Progenitor cell of endocrine pancreas (in vitro differentiated cells): ENCODE data around the gene CATSPERZ. TPM values are rescaled to one million over a fixed set of nuclear protein-coding genes. Genes with fewer than 3 reads are reported as not detected.

Source experiments
- DNase-seq: peaks from one replicate; pipeline ENCODE4 v3.0.0; 2021; ENCODE audit warnings: low spot score; ENCODE audit not compliant: unreplicated experiment
- H3K27ac Mint-ChIP-seq: 2 replicates; pipeline ENCODE4 v1.8.0; 2021; ENCODE audit warnings: mild to moderate bottlenecking, moderate library complexity, mixed read lengths
- H3K27me3 Mint-ChIP-seq: 2 replicates; pipeline ENCODE4 v1.8.0; 2021; ENCODE audit warnings: mixed read lengths
- H3K36me3 Mint-ChIP-seq: 2 replicates; pipeline ENCODE4 v1.8.0; 2022; ENCODE audit warnings: mixed read lengths; ENCODE audit not compliant: insufficient read depth
- H3K4me1 Mint-ChIP-seq: 2 replicates; pipeline ENCODE4 v1.8.0; 2021; ENCODE audit warnings: low read depth, mixed read lengths
- H3K4me3 Mint-ChIP-seq: 2 replicates; pipeline ENCODE4 v1.8.0; 2021; ENCODE audit warnings: low read depth, mild to moderate bottlenecking, moderate library complexity, mixed read lengths
- H3K9me3 Mint-ChIP-seq: 2 replicates; pipeline ENCODE4 v1.8.0; 2021; ENCODE audit warnings: low read depth, mixed read lengths
- CTCF ChIP-seq: fragments of 200-600 bp; sonication (generic); IDR thresholded peaks from one replicate; pipeline ENCODE4 v1.5.0; 2021; ENCODE audit warnings: antibody characterized with exemption, mild to moderate bottlenecking; ENCODE audit not compliant: unreplicated experiment
- total RNA-seq: library from RNA; stranded (reverse); gene quantifications from 2 replicates; pipeline ENCODE4 v1.2.1, GENCODE V29; 2021

The CATSPERZ gene
- total RNA-seq, 1 donor from 2014 or later = not detected

DNA sequence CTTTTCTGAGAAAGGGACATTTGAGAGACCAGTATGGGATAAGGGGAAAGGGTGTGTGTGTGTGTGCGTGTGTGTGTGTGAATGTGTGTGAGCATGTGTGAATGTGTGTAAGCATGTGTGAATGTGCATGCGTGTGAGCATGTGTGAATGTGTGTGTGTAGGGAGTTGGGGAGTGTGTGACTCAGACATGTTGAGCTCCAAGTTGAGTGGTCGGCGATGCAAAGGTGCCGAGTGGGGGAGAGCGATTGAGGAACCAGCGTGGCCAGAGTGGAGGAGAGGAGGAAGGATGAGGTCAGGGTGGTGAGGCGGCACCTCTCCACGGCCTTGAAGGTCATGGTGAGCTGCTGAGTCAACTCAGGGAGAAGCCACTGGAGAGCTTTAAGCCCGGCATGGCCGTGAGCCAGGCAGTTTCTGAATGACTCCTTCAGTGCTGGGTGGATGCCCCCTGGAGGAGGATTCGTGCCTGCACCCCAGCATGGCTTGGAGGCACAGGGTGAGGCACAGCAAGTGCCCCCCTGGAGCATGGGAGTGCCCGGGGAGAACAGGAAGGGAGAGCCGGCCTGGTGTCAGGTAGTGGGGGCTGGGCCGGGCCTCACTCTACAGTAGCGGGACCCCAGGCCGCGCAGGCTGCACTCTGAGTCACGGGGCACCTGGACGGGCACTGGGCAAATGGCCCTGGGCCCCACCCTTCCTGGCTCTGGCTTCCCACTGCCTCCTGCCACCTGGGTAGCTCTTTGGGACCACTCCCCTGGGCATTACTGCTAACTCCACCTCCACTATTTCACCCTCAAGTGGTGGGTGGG lies 31.6 kb downstream of the CATSPERZ start:
- peak; percentile 45 for TF ChIP-seq CTCF
- Mint-ChIP-seq H3K4me3 (no peak overlapping the region), H3K9me3 (no peaks in the 10 kb centered on the region), H3K36me3 (no peaks in the 10 kb centered on the region), H3K27me3 (peaks cover 14% of the 10 kb centered on the region), H3K4me1 (peaks cover 5% of the 10 kb centered on the region), H3K27ac (no peak overlapping the region)
- DNase-seq = no peak

- Mint-ChIP-seq H3K27me3 (peaks cover 15% of the 10 kb centered on the region), H3K36me3 (no peaks in the 10 kb centered on the region), H3K27ac (no peak overlapping the region), H3K4me3 (no peak overlapping the region), H3K4me1 (peaks cover 5% of the 10 kb centered on the region), H3K9me3 (no peaks in the 10 kb centered on the region)
- no peak for DNase-seq
- TF ChIP-seq CTCF = no peak
Measured at GRCh38 chr11:64333556-64333955, 33.4 kb downstream of the CATSPERZ start.

DNA sequence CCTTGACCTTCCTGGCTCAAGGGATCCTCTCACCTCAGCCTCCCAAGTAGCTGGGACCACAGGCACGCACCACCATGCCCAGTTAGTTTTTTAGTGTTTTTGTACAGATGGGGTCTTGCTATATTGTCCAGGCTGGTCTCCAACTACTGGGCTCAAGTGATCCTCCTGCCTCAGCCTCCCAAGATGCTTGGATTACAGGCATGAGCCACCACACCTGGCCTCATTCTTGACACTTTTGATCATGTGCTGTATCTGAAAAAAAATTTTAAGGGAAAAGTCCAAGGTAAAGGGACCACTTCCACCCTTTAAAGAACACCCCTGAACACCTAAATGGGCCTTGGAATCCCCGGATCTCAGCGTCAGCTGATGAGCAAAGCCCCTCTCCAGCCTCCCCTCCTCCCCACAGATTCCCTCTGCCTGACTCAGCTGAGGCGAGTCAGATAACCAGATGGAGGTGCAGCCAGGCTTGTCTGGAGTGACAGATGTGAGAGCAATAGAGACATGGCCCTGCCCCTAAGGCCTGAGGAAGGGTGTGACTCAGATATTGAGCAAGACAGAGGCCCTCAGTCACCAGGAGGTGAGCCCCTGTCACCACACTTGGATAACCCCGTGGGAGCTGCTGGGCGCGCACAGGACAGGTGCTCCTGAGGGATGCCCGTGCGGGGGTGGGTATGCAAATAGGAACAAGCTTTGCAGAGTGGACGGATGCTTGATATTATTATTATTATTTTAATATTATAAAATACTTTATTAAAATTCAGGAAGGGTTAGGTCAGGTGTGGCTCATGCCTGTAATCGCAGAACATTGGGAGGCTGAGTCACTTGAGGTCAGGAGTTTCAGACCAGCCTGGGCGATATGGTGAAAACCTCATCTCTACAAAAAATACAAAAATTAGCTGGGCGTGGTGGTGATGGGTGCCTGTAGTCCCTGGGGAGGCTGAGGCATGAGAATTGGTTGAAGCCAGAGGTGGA lies 34.9 kb downstream of the CATSPERZ start:
- no peak for TF ChIP-seq CTCF
- Mint-ChIP-seq H3K9me3 (no peaks in the 10 kb centered on the region), H3K4me1 (peaks cover 5% of the 10 kb centered on the region), H3K27ac (peak overlapping the region; percentile 37), H3K4me3 (no peak overlapping the region), H3K27me3 (peaks cover 19% of the 10 kb centered on the region), H3K36me3 (no peaks in the 10 kb centered on the region)
- peak; percentile 44 for DNase-seq

GRCh38 chr11:64337538-64338249 lies 37.5 kb downstream of the CATSPERZ start:
- Mint-ChIP-seq H3K9me3 (no peaks in the 10 kb centered on the region), H3K27ac (no peak overlapping the region), H3K4me3 (no peak overlapping the region), H3K4me1 (peaks cover 5% of the 10 kb centered on the region), H3K36me3 (no peaks in the 10 kb centered on the region), H3K27me3 (peaks cover 28% of the 10 kb centered on the region)
- no peak for DNase-seq
- TF ChIP-seq CTCF = no peak

GRCh38 chr11:64338716-64339115 lies 38.6 kb downstream of the CATSPERZ start:
- Mint-ChIP-seq H3K4me3 (no peak overlapping the region), H3K4me1 (peaks cover 5% of the 10 kb centered on the region), H3K27me3 (peaks cover 28% of the 10 kb centered on the region), H3K36me3 (no peaks in the 10 kb centered on the region), H3K27ac (no peak overlapping the region), H3K9me3 (no peaks in the 10 kb centered on the region)
- DNase-seq = no peak
- no peak for TF ChIP-seq CTCF
